Keratinocyte (primary cell): ENCODE data around the gene DDX39A. TPM values are rescaled to one million over a fixed set of nuclear protein-coding genes. Genes with fewer than 3 reads are reported as not detected.

ENCODE experiments used
- DNase-seq: peaks from one replicate; pipeline ENCODE4 v3.0.0-alpha.2; 2011; ENCODE audit warnings: low read depth, missing footprints, low spot score
- FAIRE-seq: peaks from 2 replicates; lab custom pipeline; 2011; peaks lifted over from hg19 to GRCh38; lab: Jason Lieb, UNC
- H2AFZ ChIP-seq: 2 replicates; pipeline ENCODE4 v1.6.0; 2012; ENCODE audit warnings: low read length, control low read depth, inconsistent platforms; ENCODE audit not compliant: control insufficient read depth
- H3K27ac ChIP-seq: 2 replicates; pipeline ENCODE4 v1.5.1; 2011; ENCODE audit warnings: low read length; ENCODE audit not compliant: control insufficient read depth, insufficient read depth
- H3K27me3 ChIP-seq: 3 replicates; pipeline ENCODE4 v1.6.0; 2011; ENCODE audit warnings: low read length; ENCODE audit not compliant: control insufficient read depth, insufficient read depth; ENCODE audit errors: extremely low read depth
- H3K36me3 ChIP-seq, 2 experiments: 2 replicates in 1 of 2; 3 replicates in 1 of 2; pipeline ENCODE4 v1.5.1; 2011; ENCODE audit warnings: low read length in 2 of 2, mild to moderate bottlenecking in 1 of 2; ENCODE audit not compliant: control insufficient read depth in 2 of 2, insufficient read depth in 2 of 2; ENCODE audit errors: extremely low read depth in 1 of 2
- H3K4me1 ChIP-seq: 3 replicates; pipeline ENCODE4 v1.5.1; 2011; ENCODE audit warnings: low read length; ENCODE audit not compliant: control insufficient read depth, insufficient read depth; ENCODE audit errors: extremely low read depth
- H3K4me2 ChIP-seq: 3 replicates; pipeline ENCODE4 v1.6.0; 2011; ENCODE audit warnings: low read depth, low read length; ENCODE audit not compliant: control insufficient read depth, insufficient read depth; ENCODE audit errors: extremely low read depth
- H3K4me3 ChIP-seq, 3 experiments: fragments of 200-600 bp in 1 of 3; sonication (generic) in 1 of 3; 2 replicates in 2 of 3; 3 replicates in 1 of 3; pipeline ENCODE4 v1.5.1; 2011 to 2016; ENCODE audit warnings: low read length in 3 of 3, mild to moderate bottlenecking in 3 of 3, control low read depth in 2 of 3, inconsistent platforms in 1 of 3, low read depth in 1 of 3, mixed read lengths in 1 of 3, mixed run types in 1 of 3, moderate library complexity in 1 of 3; ENCODE audit not compliant: control insufficient read depth in 2 of 3, insufficient read depth in 2 of 3; ENCODE audit errors: extremely low read depth in 1 of 3
- H3K79me2 ChIP-seq: 2 replicates; pipeline ENCODE4 v1.6.0; 2012; ENCODE audit warnings: low read length; ENCODE audit not compliant: control insufficient read depth, insufficient read depth
- H3K9ac ChIP-seq: 3 replicates; pipeline ENCODE4 v1.6.0; 2011; ENCODE audit warnings: low read length; ENCODE audit not compliant: control insufficient read depth, insufficient read depth; ENCODE audit errors: extremely low read depth
- H3K9me1 ChIP-seq: 3 replicates; pipeline ENCODE4 v1.6.0; 2011; ENCODE audit warnings: low read length; ENCODE audit not compliant: control insufficient read depth, insufficient read depth; ENCODE audit errors: extremely low read depth
- H3K9me3 ChIP-seq: 2 replicates; pipeline ENCODE4 v1.5.1; 2012; ENCODE audit warnings: low read depth, low read length; ENCODE audit not compliant: control insufficient read depth
- H4K20me1 ChIP-seq: 3 replicates; pipeline ENCODE4 v1.6.0; 2011; ENCODE audit warnings: low read length; ENCODE audit not compliant: control insufficient read depth, insufficient read depth; ENCODE audit errors: extremely low read depth
- CTCF ChIP-seq, 3 experiments: IDR thresholded peaks in 1 of 3; conservative IDR thresholded peaks in 1 of 3; optimal IDR thresholded peaks in 1 of 3; 2 replicates in 2 of 3; 3 replicates in 1 of 3; pipeline versions ENCODE3 to v1.5.1; 2011; ENCODE audit warnings: low read length in 3 of 3, mild to moderate bottlenecking in 3 of 3, moderate library complexity in 2 of 3, control low read depth in 1 of 3, inconsistent platforms in 1 of 3; ENCODE audit not compliant: insufficient read depth in 2 of 3; ENCODE audit errors: extremely low read depth in 1 of 3
- EZH2 ChIP-seq: IDR thresholded peaks from one replicate; pipeline ENCODE4 v1.6.1; 2012; ENCODE audit warnings: inconsistent platforms, mild to moderate bottlenecking, low read length, moderate library complexity
- dilution Hi-C: fragments of 300-500 bp; cut with MboI; formaldehyde crosslinking; loops from one replicate; pipeline ENCODE4 v1.7.0; 2020; ENCODE audit warnings: low sequenced_read_pairs; ENCODE audit not compliant: extremely low pct_ligation_motif_present
- polyA plus RNA-seq, 5 experiments: library from polyadenylated mRNA; depleted of rRNA in 3 of 5; stranded (reverse) in 3 of 5; stranded (forward) in 1 of 5; unstranded in 1 of 5; fragments of >200 nt; gene quantifications; 1 replicate in 1 of 5; 2 replicates in 3 of 5; 3 replicates in 1 of 5; pipeline versions ENCODE4 v1.2.1 to v1.2.3, GENCODE V29; 2011 to 2012; ENCODE audit warnings: missing spikeins in 2 of 5, low read depth in 1 of 5, low replicate concordance in 1 of 5

Gene DDX39A
- polyA plus RNA-seq, 1 donor (not counting 4 experiments of a cell fraction or from before 2014, with no cell fraction given) = 54.9 TPM

GRCh38 chr19:14395710-14396336, 23.3 kb downstream of the DDX39A start:
- FAIRE-seq = no peak
- Histone ChIP-seq H3K9me3 (no peaks in the 10 kb centered on the region), H4K20me1 (no peaks in the 10 kb centered on the region), H2AFZ (no peak overlapping the region), H3K79me2 (no peaks in the 10 kb centered on the region), H3K4me1 (no peaks in the 10 kb centered on the region), H3K4me3 (no peak overlapping the region), H3K9me1 (no peaks in the 10 kb centered on the region), H3K27me3 (no peaks in the 10 kb centered on the region), H3K36me3 (peaks cover 3 to 4% of the 10 kb centered on the region in 2 experiments), H3K4me2 (no peak overlapping the region), H3K9ac (no peak overlapping the region), H3K27ac (no peak overlapping the region)
- TF ChIP-seq EZH2 = no peak
- TF ChIP-seq CTCF (optimal IDR thresholded peaks at IDR 0.05 in 1 of 3, IDR thresholded peaks at IDR 0.05 in 1 of 3, conservative IDR thresholded peaks at IDR 0.05 in 1 of 3; ENCODE audit: extremely low read depth in 1 of 3, insufficient read depth in 2 of 3, low read length in 3 of 3) = no peak
- dilution Hi-C loops = no loop called here
- no peak for DNase-seq

- Histone ChIP-seq H4K20me1 (no peaks in the 10 kb centered on the region), H3K27ac (no peak overlapping the region), H3K4me1 (no peaks in the 10 kb centered on the region), H3K9me3 (no peaks in the 10 kb centered on the region), H3K4me3 (no peak overlapping the region), H3K9me1 (no peaks in the 10 kb centered on the region), H3K79me2 (no peaks in the 10 kb centered on the region), H3K4me2 (no peak overlapping the region), H3K36me3 (peaks cover 4 to 7% of the 10 kb centered on the region in 2 experiments), H3K9ac (no peak overlapping the region), H2AFZ (no peak overlapping the region), H3K27me3 (no peaks in the 10 kb centered on the region)
- DNase-seq = no peak
- no peak for TF ChIP-seq CTCF (optimal IDR thresholded peaks at IDR 0.05 in 1 of 3, IDR thresholded peaks at IDR 0.05 in 1 of 3, conservative IDR thresholded peaks at IDR 0.05 in 1 of 3; ENCODE audit: extremely low read depth in 1 of 3, insufficient read depth in 2 of 3, low read length in 3 of 3)
- TF ChIP-seq EZH2 = no peak
- no peak for FAIRE-seq
- dilution Hi-C loops = no loop called here
These were observed 23.9 kb downstream of the DDX39A start for GRCh38 chr19:14395262-14395661.
